Measurements from ENCODE around the gene PLA2G4F. TPM values are rescaled to one million over a fixed set of nuclear protein-coding genes. Genes with fewer than 3 reads are reported as not detected.

Gene PLA2G4F
- total RNA-seq, 1 experiment from 2014 or later: not detected

DNA sequence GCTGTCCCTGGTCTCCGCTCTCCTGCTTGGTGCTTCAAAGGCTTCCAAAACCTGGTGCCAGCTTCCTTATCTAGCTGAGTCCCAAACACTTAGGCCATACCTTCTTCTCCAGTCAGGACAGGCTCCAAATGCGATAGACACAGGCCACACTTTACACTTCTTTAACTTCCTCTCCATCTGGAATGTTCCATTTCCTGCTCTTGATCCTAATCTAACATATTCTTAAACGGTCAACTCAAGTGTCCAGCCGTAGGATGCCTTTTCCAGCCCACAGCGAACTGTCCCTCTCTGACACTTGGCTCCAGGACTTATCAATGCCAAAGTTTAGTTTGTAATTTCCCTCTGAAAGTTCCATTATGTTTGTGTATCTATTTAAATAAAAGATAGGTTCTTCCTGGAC lies 19.2 kb upstream of the PLA2G4F start:
- Histone ChIP-seq H3K4me3 (no peak overlapping the region), H3K27me3 (no peaks in the 10 kb centered on the region), H3K36me3 (peaks cover 29% of the 10 kb centered on the region), H3K9me3 (no peaks in the 10 kb centered on the region)
- DNase-seq: no peak

- Histone ChIP-seq H3K4me3 (no peak overlapping the region), H3K27me3 (no peaks in the 10 kb centered on the region), H3K36me3 (peaks cover 16% of the 10 kb centered on the region), H3K9me3 (no peaks in the 10 kb centered on the region)
- no peak for DNase-seq
These were observed 16.0 kb upstream of the PLA2G4F start for GRCh38 chr15:42172475-42172874.

DNA sequence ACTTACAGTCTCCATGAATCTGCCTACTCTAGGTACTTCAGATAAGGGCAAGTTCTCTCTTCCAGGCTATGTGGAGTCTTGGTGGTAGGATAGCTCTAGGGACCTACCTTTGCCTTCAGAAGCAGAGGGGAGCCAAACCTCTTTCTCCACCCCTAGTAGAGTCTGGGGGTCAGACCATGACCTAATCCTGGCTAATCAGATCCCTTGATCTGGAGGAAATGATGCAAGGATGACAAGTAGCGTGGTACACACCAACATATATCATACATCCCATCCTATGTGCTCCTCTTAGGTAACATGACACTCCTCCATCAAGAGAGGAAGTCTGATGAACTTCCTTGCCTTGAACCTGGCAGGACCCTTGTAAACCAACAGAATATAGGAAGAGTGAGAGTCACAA lies 15.4 kb upstream of the PLA2G4F start:
- Histone ChIP-seq H3K27me3 (no peaks in the 10 kb centered on the region), H3K9me3 (no peaks in the 10 kb centered on the region), H3K4me3 (no peak overlapping the region), H3K36me3 (peaks cover 18% of the 10 kb centered on the region)
- no peak for DNase-seq

DNA sequence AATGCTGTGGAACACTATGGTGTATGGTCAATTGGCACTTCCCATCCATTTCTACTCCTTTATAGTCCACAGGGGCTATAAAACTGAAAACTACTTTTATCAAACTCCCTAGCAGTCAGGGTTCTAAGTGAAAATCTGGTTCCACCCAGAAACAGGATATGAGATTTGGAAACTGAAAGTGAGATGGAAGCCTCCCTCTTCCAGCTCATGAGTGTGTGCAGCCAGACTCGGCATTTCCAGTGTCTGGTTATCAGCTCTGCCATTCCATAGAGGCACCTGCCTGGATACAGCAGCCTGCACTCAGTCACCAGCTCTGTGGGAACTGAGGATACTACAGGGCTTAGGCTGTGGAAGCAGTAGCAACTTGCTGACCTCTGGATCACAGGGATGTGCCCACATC lies 14.7 kb upstream of the PLA2G4F start:
- Histone ChIP-seq H3K4me3 (no peak overlapping the region), H3K27me3 (no peaks in the 10 kb centered on the region), H3K36me3 (peaks cover 19% of the 10 kb centered on the region), H3K9me3 (no peaks in the 10 kb centered on the region)
- DNase-seq: no peak

DNA sequence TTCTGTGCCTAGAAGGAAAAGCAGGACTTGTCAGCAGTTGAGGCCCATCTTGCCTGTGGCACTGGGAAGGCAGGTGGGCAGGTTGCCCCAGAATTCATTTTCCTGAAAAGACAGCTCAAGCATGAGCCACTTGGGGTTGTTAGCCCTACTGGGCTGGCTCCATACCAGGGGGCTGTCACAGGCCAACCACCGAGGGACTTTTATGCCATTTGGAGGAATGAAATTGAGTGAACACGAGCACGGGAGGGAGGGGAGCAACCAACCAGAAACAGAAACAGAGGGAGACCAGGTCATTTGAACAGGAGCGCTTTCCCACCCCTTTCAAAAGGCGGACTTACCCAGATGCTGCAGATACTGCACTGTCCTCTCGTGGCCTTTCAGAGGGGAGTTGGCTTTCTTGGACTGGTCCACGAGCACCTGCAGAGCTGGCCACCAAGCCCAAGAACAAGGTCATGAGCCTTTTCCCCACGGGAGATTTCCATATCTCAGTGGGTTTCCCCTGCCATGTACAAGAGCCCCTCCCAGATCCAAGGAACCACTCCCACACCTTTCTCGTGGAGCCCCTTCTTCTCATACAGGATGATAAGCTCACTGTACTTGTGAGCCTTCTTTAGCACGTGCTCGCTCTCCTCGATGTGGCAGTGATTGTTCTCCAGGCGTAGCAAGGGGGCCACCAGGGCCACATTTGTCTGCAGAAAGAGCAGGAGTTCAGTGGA lies 9.9 kb upstream of the PLA2G4F start:
- no peak overlapping the region for H3K4me3 ChIP-seq

GRCh38 chr15:42165106-42165505 lies 8.7 kb upstream of the PLA2G4F start:
- Histone ChIP-seq H3K36me3 (peaks cover 24% of the 10 kb centered on the region), H3K9me3 (no peaks in the 10 kb centered on the region), H3K27me3 (no peaks in the 10 kb centered on the region), H3K4me3 (no peak overlapping the region)
- DNase-seq: no peak

More for the DNA sequence above, 9.9 kb upstream of the PLA2G4F start:
- no peak for DNase-seq
- Histone ChIP-seq H3K9me3 (no peaks in the 10 kb centered on the region), H3K27me3 (no peaks in the 10 kb centered on the region), H3K36me3 (peaks cover 24% of the 10 kb centered on the region)

GRCh38 chr15:42163947-42164550 lies 7.6 kb upstream of the PLA2G4F start:
- Histone ChIP-seq H3K36me3 (peaks cover 24% of the 10 kb centered on the region), H3K4me3 (no peak overlapping the region), H3K9me3 (no peaks in the 10 kb centered on the region), H3K27me3 (no peaks in the 10 kb centered on the region)
- DNase-seq: no peak

GRCh38 chr15:42163291-42163690 lies 6.9 kb upstream of the PLA2G4F start:
- Histone ChIP-seq H3K27me3 (no peaks in the 10 kb centered on the region), H3K9me3 (no peaks in the 10 kb centered on the region), H3K4me3 (no peak overlapping the region), H3K36me3 (peaks cover 24% of the 10 kb centered on the region)
- DNase-seq: no peak

DNA sequence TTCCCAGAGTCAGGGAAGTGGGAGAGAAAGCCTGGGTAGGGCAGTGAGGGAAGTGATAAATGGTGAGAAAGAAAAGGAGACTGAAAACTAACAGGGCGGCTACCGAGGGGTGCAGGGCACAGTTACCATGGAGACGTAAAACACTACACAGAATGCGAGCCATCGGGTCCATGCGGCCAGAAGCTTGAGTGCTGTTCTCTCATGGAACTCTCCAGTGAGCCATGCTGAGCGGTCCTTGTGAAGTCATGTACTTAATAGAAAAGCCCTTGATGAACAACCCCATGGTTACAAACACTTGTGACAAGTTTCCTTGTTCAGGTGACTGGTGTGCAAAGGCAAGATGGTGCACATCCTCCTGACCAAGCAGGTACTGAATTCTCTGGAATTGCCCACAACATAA lies 3.7 kb upstream of the PLA2G4F start:
- H3K36me3 ChIP-seq: peaks cover 11% of the 10 kb centered on the region
- no peaks in the 10 kb centered on the region for H3K9me3 ChIP-seq
- H3K27me3 ChIP-seq: no peaks in the 10 kb centered on the region
- DNase-seq: no peak
- H3K4me3 ChIP-seq: no peak overlapping the region

DNA sequence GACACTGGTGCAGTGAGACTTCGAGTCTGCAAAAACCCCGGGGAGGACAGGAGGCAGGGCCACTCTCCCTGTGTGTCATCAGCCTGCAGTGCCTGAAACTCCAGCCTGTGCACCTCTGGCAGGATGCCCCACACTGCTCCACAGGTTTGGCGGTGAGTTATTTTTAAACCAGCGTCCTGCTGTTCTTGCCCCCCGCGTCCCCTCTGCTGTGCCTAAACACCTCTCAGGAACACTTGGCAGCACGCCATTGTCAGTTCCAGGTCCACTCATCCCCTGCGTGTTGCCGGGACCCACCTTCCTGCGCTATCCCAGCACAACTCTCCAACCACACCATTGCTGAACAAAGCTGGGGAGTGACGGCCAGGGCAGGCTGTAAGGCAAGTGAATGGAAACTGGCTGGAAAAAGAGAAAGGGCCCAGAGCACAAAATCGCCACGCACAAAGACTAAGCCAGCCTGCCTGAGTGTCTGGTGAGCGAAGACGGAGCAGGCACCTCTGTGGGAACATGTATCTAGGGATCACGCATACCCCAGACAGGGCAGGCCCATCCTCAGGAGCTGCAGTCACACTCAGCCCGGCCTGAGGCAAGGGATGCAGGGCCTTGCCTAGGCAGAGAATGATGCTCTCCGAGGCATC lies 3.1 kb upstream of the PLA2G4F start:
- Histone ChIP-seq H3K36me3 (peaks cover 6% of the 10 kb centered on the region), H3K9me3 (no peaks in the 10 kb centered on the region), H3K4me3 (no peak overlapping the region), H3K27me3 (no peaks in the 10 kb centered on the region)
- no peak for DNase-seq

DNA sequence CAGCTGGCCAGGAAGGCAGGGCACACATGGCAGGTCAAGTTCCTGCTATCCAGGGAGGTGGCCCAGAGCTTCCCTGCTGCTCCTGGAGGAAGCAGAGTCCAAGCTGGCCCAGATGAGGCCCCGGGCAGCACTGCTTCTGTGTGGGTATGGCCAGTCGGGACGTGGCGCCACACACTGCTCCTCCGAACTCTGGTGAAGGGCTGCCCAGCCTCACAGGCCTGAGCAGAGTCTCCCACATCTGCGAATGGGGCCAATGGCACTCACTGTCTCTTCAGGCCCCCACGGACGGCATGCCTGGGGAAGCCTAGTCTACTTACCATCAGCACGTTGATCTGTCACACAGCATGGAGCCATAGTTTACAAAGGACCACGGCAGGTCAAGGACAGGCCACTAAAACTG lies 2.5 kb upstream of the PLA2G4F start:
- Histone ChIP-seq H3K36me3 (peaks cover under 1% of the 10 kb centered on the region), H3K27me3 (no peaks in the 10 kb centered on the region), H3K4me3 (no peak overlapping the region), H3K9me3 (no peaks in the 10 kb centered on the region)
- DNase-seq: no peak

DNA sequence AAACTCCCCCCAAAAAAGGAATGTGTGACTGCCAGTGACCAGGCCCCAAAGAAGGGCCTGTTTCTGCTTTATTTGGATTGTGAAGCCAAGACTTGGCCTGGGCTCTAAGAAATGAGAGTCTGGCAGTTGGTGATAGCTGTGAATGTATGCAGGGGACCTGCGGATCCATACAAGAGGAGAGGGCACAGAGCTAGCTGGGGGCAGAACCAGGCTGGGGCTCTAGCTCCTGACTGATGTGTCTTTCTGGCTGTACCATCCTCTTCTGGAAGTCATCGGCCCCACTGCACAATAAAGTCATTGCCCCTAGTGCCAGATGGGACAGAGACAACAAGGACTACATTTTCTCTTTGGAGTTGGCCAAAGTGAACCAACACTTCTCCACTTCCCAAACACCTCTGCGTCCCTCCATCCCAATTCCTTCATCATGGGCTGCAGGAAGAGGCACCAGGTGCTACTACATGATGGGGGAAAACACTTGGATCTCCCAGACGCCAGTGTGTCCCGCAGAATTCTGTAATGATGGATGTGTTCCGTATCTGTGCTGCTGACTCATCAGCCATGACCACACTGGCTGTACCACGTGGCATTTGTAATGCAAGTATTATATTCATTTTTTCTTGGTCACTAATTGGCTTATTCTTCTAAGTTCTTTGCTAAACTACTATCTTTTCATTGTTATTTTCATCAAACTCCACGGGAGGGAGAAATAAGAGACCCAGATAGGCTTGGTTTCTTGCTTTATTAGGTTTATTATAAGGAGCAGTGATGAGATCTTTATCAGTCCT lies 1.7 kb upstream of the PLA2G4F start:
- Histone ChIP-seq H3K4me3 (no peak overlapping the region), H3K36me3 (no peaks in the 10 kb centered on the region; the same call in none of the 2 replicates), H3K9me3 (no peaks in the 10 kb centered on the region), H3K27me3 (no peaks in the 10 kb centered on the region)
- DNase-seq: peak; percentile 8

- no peaks in the 10 kb centered on the region for H3K9me3 ChIP-seq
- no peak for DNase-seq
- no peaks in the 10 kb centered on the region for H3K27me3 ChIP-seq
- no peak overlapping the region for H3K4me3 ChIP-seq
- H3K36me3 ChIP-seq: no peaks in the 10 kb centered on the region; the same call in none of the 2 replicates
These were observed 945 bp upstream of the PLA2G4F start for GRCh38 chr15:42157381-42157780.

- DNase-seq: no peak
- H3K9me3 ChIP-seq: no peaks in the 10 kb centered on the region
- H3K4me3 ChIP-seq: no peak overlapping the region
- no peaks in the 10 kb centered on the region; the same call in none of the 2 replicates for H3K36me3 ChIP-seq
- no peaks in the 10 kb centered on the region for H3K27me3 ChIP-seq
These were observed 742 bp downstream of the PLA2G4F start for GRCh38 chr15:42155546-42156242.

DNA sequence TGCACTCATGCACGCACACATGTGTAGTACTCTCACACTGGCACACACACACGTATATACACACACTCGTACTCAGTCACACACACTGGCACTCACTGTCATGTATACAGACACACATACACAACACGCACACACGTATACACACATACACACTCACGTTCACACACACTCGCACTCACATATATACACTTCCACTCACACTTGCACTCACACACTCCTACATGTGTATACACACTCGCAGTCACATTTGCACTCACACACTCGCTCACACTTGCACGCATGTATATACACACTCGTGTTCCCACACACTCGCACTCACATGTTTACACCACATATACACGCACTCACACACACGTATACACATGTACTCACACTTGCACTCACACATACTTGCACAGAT lies 1.5 kb downstream of the PLA2G4F start:
- DNase-seq: no peak
- Histone ChIP-seq H3K27me3 (no peaks in the 10 kb centered on the region), H3K36me3 (no peaks in the 10 kb centered on the region; the same call in 1 of the 2 replicates), H3K4me3 (no peak overlapping the region), H3K9me3 (no peaks in the 10 kb centered on the region)

GRCh38 chr15:42154212-42154941 lies 2.1 kb downstream of the PLA2G4F start:
- Histone ChIP-seq H3K36me3 (no peaks in the 10 kb centered on the region; the same call in 1 of the 2 replicates), H3K4me3 (no peak overlapping the region), H3K9me3 (no peaks in the 10 kb centered on the region), H3K27me3 (no peaks in the 10 kb centered on the region)
- no peak for DNase-seq
